AG09309 (cell line): ENCODE results near the gene ELMO1.

Experiments used
- DNase-seq: peaks from one replicate; pipeline ENCODE4 v3.0.0-alpha.2; 2010; ENCODE audit warnings: low read depth
- H3K4me3 ChIP-seq: 2 replicates; pipeline ENCODE4 v1.5.1; 2011; ENCODE audit warnings: mild to moderate bottlenecking, low read depth, low read length, moderate library complexity; ENCODE audit not compliant: control insufficient read depth
- CTCF ChIP-seq: IDR thresholded peaks from 2 replicates; pipeline ENCODE4 v1.5.1; 2011; ENCODE audit warnings: mild to moderate bottlenecking, low read depth, low read length, inconsistent platforms; ENCODE audit not compliant: insufficient read depth, control insufficient read depth; ENCODE audit errors: missing control alignments

ELMO1 gene

GRCh38 chr7:37363536-37364491 lies 84.8 kb downstream of the ELMO1 start:
- H3K4me3 ChIP-seq = no peak overlapping the region
- no peak for TF ChIP-seq CTCF
- no peak for DNase-seq

GRCh38 chr7:37362802-37363201 lies 85.9 kb downstream of the ELMO1 start:
- no peak for TF ChIP-seq CTCF
- DNase-seq = no peak
- no peak overlapping the region for H3K4me3 ChIP-seq

- DNase-seq = no peak
- no peak overlapping the region for H3K4me3 ChIP-seq
- TF ChIP-seq CTCF = no peak
Observed at GRCh38 chr7:37360484-37360883, 88.2 kb downstream of the ELMO1 start.

- no peak for TF ChIP-seq CTCF
- H3K4me3 ChIP-seq = no peak overlapping the region
- no peak for DNase-seq
Observed at GRCh38 chr7:37359662-37360444, 88.8 kb downstream of the ELMO1 start.

GRCh38 chr7:37359180-37359579 lies 89.5 kb downstream of the ELMO1 start:
- no peak overlapping the region for H3K4me3 ChIP-seq
- TF ChIP-seq CTCF = no peak
- no peak for DNase-seq

- no peak for DNase-seq
- no peak overlapping the region for H3K4me3 ChIP-seq
- no peak for TF ChIP-seq CTCF
Observed at GRCh38 chr7:37357637-37357996, 91.0 kb downstream of the ELMO1 start.
